ENCODE results near the gene CPT1B.

The CPT1B gene

DNA sequence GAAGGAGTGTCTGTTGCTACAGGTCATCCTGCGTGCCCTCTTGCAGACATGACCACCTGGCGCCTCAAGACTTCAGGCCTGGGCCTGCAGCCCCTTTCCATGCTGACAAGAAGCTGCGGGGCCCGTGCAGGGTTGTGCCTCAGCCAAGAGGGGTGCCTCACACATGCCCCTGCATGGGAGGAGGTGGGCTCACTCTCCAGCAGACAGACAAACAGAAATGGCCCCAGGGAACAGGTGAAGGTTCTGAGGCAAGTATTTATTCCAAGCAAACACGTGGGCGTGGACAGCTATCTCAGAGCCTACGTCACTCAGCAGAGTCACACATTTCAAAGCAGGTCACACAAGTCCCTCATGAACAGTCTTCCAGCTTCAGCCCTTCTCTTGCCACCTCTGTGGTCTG lies 9.6 kb downstream of the CPT1B start:
- DNase-seq, result no peak

DNA sequence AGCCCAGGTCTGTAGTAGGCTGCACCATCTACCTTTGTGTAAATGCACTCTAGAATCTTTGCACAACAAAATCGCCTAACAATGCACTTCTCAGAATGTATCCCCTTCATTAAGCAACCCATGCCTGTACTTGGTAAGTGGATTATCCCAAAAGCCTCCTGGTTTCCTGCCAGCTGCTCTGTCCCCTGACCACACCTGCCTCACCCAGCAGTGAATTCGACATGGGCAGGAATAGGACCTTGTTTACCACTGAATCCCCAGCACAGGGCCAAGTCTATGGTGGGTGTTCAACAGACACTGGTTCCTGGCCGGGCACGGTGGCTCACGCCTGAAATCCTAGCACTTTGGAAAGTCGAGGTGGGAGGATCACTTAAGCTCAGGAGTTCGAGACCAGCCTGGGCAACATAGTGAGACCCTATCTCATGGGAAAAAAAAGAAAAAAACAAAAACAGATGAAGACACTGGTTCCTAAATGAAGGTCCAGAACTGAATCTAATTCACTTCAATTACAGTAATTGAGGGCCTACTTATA lies 10.4 kb downstream of the CPT1B start:
- no peak for DNase-seq

GRCh38 chr22:50564289-50564688 lies 13.9 kb downstream of the CPT1B start:
- no peak for DNase-seq

DNA sequence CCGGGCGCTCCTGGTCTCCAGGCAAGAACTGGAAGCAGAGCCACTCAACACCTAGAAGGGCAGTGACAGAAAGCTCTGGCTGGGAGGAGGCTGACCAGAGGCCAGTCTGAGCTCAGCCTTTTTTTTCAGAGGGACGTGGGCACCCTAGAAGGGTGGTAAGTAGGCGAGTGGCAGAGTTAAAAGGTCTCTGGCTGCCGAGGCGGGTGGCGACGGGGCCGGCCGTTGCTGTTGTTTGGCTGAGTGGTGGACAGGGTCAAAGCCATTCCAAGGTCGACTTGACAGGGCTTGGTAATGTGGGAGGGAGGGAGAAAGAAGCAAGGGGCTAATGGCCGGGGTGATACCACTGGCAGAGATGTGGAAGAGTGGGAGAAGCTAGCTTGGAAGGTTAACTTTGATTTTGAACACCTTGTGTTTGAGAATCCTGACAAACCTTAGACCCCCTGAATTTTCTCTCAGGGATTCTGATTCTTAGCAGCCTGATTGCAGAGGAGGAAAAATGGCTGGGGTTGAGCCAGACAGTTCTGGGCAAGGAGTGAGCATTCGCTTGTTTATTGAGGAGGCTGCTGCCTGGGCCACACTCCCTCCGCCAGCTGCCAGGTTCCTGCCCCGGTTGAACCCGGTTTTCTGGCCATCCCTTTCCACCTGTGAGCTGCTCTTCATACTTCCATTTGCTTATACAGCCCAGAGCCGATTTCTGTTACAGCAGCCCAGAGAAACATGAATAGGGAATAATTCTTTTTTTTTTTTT lies 14.6 kb downstream of the CPT1B start:
- DNase-seq, result no peak

DNA sequence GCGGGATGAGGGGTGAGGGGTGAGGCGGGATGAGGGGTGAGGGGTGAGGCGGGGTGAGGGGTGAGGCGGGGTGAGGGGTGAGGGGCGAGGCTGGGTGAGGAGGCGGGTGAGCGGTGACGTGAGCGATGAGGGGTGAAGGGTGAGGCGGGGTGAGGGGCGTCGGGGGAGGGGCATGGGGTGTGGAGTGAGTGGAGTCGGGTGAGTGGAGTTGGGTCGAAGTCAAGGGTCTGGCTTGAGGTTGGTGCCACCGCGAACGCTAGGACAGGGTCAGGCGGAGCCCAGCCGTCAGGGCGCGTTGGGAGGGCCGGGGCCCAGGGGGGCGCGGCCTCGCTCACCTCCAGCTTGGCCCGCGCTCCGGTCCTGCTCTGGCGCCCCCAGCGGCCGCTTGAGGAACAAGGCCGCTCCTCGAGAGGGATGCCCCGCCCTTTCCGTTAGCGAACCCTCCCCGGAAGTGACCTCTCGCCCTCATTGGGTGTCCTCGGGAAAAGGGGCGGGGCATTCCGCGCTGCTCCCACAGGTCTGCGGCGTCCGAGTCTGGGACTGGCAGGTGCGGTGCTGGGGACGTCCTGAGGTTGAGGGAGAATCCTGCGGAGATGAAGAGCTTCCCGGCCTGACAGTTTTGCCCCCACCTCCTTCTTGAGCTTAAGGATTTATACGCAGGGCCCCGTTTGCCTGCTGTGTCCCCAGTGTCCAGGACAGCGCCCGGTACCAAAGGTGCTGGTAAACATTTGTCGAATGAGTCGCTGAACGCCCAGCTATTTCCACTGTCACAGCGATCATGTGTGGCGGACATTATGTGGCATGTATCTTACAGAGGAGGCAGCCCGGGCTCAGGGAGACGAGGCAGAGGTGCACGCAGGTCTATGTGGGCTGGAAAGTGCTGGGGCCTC lies 15.5 kb downstream of the CPT1B start, which contains the start of gene SYCE3:
SYCE3 (minus strand) TSS at position 397 of the 890 bp plus-strand sequence. CDS start 6,514 bp downstream, outside the sequence.
- DNase-seq, result peak; percentile 96

DNA sequence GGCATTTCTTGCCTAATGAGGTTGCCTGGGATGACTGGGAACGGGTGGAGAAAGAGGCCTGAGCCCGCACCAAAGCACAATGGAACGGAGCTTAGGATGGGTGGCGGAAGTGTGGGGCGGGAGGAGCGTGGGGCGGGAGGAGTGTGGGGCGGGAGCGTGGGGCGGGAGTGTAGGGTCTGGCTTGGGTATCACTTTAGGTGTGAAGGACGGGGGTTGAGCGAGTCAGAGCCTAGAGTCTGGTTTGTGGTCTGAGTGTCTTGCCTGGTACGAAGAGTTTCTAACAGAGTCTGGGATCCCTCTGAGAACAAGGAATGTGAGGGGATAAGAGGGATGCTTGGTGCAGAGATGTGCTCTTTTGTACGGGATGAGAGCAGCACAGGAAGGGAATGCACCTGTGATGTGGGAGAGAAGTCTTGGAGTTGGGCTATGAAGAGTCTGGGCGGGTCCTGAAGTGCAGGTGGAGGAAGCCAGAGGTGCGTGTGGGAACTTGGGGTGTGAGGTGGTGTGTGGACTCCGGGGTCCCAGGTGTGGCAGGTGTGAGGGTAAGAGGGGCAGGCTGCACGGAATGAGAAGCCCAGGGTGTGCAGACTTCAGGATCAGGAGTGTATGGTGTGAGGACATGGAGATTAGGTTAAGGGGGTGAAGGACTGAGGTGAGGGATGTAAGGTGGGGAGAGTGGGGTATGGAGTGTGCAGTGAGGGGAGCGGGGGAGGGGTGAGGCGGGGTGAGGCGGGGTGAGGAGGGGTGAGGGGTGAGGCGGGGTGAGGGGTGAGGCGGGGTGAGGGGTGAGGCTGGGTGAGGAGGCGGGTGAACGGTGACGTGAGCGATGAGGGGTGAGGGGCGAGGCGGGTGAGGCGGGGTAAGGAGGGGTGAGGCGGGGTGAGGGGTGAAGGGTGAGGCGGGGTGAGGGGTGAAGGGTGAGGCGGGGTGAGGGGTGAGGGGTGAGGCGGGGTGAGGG lies 16.5 kb downstream of the CPT1B start:
- DNase-seq, result no peak

- no peak for DNase-seq
These were observed 18.2 kb downstream of the CPT1B start for GRCh38 chr22:50560034-50560433.

- DNase-seq, result no peak
These were observed 21.5 kb downstream of the CPT1B start for GRCh38 chr22:50556703-50557102.

GRCh38 chr22:50553310-50553709 lies 24.9 kb downstream of the CPT1B start:
- no peak for DNase-seq

DNA sequence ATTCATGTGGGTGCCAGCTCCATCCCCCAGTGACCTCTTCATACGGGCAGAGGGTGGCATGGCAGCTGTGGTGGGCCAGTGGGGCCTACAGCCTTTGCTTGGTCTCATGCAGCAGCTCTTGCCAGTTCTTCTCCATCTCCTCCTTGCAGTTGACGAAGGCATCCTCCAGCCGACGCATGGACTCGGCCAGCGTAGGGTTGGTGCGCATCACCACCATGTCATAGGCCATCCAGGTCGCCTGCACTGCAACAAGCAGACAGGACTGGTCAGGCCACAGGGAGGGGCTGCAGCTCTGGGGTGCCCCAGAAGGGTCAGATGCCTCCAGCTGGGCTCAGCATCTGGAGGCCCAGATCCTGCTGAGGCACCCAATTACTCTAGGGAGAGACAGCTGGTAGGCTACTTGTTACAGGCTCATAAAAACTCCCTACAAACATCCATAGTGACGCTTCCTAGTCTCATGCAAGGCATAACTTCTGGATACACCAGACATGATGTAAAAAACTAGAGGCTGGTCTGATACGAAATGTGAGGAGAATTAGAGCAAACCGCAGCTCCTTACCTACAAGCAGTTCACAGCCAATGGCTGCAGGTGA lies 27.0 kb downstream of the CPT1B start:
- no peak for DNase-seq

DNA sequence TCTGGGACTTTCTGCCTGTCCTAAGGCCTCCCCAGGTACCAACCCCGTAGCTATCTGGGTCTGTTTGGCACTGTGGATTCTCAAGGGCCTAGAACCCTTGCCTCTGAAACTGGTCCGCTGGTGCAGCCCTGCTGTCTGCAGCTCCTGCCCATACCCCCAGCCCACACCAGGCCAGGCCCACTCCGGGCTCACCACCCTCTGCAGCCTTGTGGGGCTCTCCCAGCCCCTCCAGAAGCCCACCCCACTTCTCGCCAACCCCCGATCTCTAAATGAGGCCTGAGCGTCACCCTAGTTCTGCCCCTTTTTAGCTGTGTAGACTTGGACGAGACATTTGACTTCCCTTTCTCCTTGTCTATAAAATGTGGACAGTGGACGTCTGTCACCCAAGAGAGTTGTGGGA lies 27.8 kb downstream of the CPT1B start:
- DNase-seq, result no peak

- DNase-seq, result no peak
These were observed 29.1 kb downstream of the CPT1B start for GRCh38 chr22:50548921-50549790.

DNA sequence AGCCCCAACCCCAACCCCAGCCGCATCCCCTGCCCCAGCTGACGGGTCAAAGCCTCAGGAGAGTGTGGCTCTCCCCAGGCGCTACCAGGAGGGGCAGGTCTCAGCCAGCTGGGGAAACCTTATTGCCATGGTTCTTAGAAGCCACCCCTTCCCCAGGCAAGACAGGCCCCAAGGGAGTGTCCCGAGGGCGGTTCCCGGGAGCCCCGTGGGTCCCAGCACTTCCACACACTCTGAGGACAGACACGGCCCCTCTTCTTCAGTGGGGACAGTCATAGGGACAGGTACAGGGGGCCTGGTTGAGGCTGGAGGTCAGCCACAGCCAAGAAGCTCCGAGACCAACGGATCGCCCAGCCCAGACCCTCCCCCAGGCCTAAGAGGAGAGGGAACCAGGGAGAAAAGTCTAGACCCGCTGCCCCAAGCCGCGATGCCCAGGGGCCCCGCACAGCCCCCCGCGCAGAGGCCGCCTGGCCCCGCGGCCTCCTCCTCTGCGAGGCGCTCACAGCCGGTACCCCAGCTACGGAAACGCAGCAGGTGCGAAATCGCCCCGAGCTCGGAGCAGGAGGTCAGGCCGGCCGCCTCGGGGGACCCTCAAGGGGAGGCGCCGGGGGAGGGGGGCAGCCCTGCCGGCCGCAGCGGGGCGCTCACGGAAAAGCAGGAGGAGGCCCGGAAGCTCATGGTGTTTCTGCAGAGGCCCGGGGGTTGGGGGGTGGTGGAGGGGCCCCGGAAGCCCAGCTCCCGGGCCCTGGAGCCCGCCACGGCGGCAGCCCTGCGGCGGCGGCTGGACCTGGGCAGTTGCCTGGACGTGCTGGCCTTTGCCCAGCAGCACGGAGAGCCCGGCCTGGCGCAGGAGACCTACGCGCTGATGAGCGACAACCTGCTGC lies 29.9 kb downstream of the CPT1B start:
- peak; percentile 58 for DNase-seq

DNA sequence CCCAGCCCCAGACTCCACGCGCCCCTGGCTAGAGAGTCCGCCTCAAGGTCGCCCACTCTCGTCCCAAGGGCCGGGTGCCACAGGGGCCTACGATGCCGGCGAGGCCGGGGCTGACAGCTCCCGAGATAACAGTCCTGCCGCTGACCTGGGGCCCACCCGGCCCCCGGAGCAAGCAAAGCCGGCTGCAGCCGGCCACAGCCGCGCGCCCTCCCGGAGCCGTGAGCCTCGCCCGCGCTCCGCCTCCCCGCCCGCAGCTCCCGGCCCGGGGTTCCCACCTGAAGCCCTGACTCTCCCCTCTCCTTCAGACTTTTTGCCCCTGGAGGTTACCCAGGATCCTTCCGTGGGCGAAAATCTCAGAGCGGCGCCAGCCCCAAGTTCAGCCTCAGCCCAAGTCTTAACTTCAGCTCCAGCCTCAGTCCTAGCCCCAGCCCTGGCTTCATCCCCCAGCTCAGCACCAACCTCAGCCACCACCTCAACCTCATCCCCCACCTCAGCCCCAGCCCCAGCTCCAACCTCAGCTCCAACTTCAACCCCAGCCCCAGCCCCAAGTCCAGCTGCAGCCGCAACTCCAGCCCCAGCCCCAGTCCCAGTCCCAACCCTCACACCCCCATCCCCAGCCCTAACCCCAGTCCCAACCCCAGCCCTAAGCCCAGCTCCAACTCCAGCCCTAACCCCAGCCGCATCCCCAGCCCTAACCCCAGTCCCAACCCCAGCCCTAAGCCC lies 30.8 kb downstream of the CPT1B start:
- no peak for DNase-seq

GRCh38 chr22:50546326-50547262 lies 31.6 kb downstream of the CPT1B start:
- no peak for DNase-seq

- DNase-seq, result no peak
These were observed 32.5 kb downstream of the CPT1B start, which contains the start of gene KLHDC7B for GRCh38 chr22:50545522-50546325. KLHDC7B (plus strand) TSS chr22:50545899; CDS start chr22:50546244, 345 bp downstream.

GRCh38 chr22:50544746-50545253 lies 33.4 kb downstream of the CPT1B start:
- no peak for DNase-seq

Measured in CD4-positive, alpha-beta T cell treated with Interferon gamma for 1 hour (primary cell).